Rectal smooth muscle tissue (tissue), 1 donor: ENCODE measurements around the gene ITGBL1.

ENCODE experiments used
- H3K27ac ChIP-seq: one replicate; pipeline ENCODE4 v1.7.0; 2013; ENCODE audit warnings: low read depth, low read length, inconsistent platforms
- H3K27me3 ChIP-seq: one replicate; pipeline ENCODE4 v1.7.0; 2013; ENCODE audit warnings: low read length; ENCODE audit not compliant: control insufficient read depth, insufficient read depth
- H3K36me3 ChIP-seq: one replicate; pipeline ENCODE4 v1.7.0; 2013; ENCODE audit warnings: low read length; ENCODE audit not compliant: control insufficient read depth, insufficient read depth
- H3K4me1 ChIP-seq: one replicate; pipeline ENCODE4 v1.7.0; 2013; ENCODE audit warnings: low read length; ENCODE audit not compliant: control insufficient read depth, insufficient read depth
- H3K4me3 ChIP-seq: one replicate; pipeline ENCODE4 v1.7.0; 2013; ENCODE audit warnings: low read length
- H3K9ac ChIP-seq: one replicate; pipeline ENCODE4 v1.7.0; 2013; ENCODE audit warnings: low read length

The ITGBL1 gene, protein sequence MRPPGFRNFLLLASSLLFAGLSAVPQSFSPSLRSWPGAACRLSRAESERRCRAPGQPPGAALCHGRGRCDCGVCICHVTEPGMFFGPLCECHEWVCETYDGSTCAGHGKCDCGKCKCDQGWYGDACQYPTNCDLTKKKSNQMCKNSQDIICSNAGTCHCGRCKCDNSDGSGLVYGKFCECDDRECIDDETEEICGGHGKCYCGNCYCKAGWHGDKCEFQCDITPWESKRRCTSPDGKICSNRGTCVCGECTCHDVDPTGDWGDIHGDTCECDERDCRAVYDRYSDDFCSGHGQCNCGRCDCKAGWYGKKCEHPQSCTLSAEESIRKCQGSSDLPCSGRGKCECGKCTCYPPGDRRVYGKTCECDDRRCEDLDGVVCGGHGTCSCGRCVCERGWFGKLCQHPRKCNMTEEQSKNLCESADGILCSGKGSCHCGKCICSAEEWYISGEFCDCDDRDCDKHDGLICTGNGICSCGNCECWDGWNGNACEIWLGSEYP

DNA sequence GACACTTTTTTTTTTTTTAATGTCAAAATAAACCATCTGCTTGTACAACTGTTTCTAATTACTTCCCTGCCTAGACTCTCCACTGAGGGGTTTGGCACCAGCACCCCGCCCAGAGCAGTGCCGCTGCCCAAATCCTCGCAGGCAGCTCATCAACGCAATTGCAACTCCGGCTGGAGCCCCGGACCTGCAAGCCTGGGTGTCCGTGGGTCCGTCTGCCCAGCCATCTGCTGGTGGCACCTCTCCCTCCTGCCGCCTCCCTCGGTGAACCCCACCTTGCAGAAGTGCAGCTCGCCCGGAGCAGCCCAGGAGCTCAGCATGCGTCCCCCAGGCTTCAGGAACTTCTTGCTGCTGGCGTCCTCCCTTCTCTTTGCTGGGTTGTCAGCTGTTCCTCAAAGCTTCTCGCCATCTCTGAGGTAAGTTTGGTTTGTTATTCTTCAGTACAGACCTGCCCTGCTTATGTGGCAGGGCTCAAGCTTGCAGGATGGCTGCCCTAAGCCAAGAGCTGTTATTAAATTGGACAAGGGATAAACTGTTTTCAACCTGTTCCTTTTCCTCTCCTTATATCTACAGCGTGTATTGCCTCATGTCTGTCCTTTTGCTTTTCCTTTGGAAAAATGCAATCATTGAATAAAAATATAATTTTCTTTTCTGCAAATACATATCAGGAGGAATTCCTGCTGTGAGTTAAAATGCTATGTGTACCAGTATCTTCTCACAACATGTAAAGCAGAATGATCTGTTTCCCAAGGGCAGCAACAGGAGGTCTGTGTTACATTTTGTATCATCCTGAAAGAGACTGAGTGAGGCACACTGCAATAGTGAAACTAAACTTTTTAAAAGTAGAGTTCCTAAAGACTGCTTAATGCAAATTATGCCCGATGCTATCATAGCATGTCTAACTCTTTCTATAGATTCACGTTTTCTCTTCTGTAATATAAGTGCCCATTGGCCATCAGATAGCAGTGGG is at the start of gene ITGBL1:
TSS of gene ITGBL1 (plus strand) at position 157 of the 967 bp plus-strand sequence. CDS start at position 316, 159 bp downstream.
- Histone ChIP-seq H3K4me3 (peak within 1 kb of the TSS; percentile 40), H3K36me3 (no peaks in the 10 kb centered on the region), H3K4me1 (no peaks in the 10 kb centered on the region), H3K27me3 (no peaks in the 10 kb centered on the region), H3K27ac (no peak within 1 kb of the TSS), H3K9ac (no peak within 1 kb of the TSS)

- no peak overlapping the region for H3K4me3 ChIP-seq
- H3K36me3 ChIP-seq: no peaks in the 10 kb centered on the region
- no peaks in the 10 kb centered on the region for H3K27me3 ChIP-seq
- H3K27ac ChIP-seq: no peak overlapping the region
- H3K4me1 ChIP-seq: no peaks in the 10 kb centered on the region
- no peak overlapping the region for H3K9ac ChIP-seq
Measured at GRCh38 chr13:101406791-101407190, 45.7 kb upstream of the ITGBL1 start.

DNA sequence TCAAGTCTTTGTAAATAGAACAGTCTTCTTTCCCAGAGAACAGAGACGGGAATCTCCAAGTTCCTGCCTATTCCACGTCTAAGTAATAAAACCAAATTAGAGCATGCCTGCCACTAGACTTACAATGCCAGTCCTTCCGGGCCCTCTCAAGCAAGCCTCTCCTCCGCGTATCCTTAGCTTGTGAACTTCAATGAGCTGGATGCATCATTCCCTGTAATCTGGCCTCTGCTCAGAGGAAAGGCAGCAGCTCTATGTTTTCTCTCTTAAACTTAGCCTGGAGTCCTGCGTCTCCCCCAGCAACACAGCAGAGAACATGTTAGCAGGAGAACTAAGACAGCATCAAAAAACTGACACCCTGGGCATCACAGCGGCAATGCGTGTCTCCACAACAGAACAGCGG is 44.3 kb upstream of the ITGBL1 start:
- H3K27me3 ChIP-seq: no peaks in the 10 kb centered on the region
- no peak overlapping the region for H3K27ac ChIP-seq
- H3K36me3 ChIP-seq: no peaks in the 10 kb centered on the region
- H3K4me1 ChIP-seq: no peaks in the 10 kb centered on the region
- H3K9ac ChIP-seq: no peak overlapping the region
- no peak overlapping the region for H3K4me3 ChIP-seq

- no peaks in the 10 kb centered on the region for H3K36me3 ChIP-seq
- no peak overlapping the region for H3K27ac ChIP-seq
- H3K4me1 ChIP-seq: no peaks in the 10 kb centered on the region
- no peaks in the 10 kb centered on the region for H3K27me3 ChIP-seq
- H3K4me3 ChIP-seq: no peak overlapping the region
- no peak overlapping the region for H3K9ac ChIP-seq
Measured at GRCh38 chr13:101408992-101409656, 43.4 kb upstream of the ITGBL1 start.

DNA sequence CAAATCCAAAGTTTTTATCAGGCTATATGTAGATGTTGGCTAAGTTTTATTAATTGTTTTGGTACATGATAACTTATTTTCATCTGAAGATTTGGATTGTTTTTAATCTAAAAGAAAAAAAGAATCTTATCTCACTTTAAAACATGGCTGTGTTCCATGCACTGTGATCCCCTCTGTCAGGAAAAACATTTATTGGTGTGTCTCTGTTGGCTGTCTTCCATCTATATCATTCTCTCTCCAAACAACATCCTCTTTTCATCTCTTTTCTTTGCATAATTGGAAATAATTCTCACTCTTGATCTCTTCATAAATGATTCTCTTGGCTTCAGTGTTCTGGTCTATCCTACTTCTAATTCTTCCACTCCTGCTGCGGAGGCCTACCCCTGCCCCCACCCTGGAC is 40.4 kb upstream of the ITGBL1 start:
- H3K9ac ChIP-seq: no peak overlapping the region
- no peaks in the 10 kb centered on the region for H3K4me1 ChIP-seq
- no peak overlapping the region for H3K4me3 ChIP-seq
- no peak overlapping the region for H3K27ac ChIP-seq
- H3K27me3 ChIP-seq: peaks cover 2% of the 10 kb centered on the region
- H3K36me3 ChIP-seq: no peaks in the 10 kb centered on the region

- Histone ChIP-seq H3K27me3 (peaks cover 3% of the 10 kb centered on the region), H3K36me3 (no peaks in the 10 kb centered on the region), H3K9ac (no peak overlapping the region), H3K27ac (no peak overlapping the region), H3K4me3 (no peak overlapping the region), H3K4me1 (no peaks in the 10 kb centered on the region)
Measured at GRCh38 chr13:101415358-101416174, 36.9 kb upstream of the ITGBL1 start.

DNA sequence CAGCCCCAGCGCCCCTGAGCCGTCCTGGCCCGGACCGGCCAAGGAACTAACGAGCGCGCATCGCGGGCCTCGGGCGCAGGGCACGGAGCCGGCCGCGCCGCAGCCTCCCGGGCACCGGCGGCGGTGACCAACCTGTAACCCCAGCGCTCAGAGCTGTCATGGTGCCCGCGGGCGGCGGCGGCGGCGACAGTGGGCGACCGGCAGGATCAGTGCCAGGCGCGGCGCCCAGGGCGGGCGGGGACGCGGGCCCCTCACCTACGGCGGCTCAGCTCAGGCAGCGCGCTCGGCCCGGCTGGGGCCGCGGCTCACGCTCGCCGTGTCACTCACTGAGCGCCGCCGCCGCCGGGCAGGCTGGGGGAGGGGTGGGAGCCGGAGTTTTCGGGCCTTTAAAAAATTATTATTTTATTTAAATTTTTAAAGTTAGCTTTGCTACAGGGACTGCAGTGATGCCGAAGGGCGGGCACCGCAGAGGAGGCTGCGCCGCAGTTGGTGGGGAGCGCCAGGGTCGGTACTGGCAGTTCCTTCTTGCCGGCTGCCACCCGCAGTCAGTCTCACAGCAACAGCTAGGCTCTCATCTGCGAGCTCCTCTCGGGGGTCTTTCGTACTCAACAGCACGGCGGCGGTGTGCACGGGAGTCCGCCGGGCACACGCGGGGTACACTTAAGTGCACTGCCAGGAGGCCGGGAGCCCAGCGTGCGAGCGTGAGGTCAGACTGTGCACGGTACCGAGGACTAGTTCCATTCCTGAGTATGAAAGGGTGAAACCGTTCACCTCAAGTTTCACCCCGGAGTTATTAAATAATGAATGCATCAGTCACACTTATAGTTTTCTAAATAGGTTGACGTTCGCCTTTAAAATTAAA is 36.1 kb upstream of the ITGBL1 start, which contains the start of gene NALCN:
TSS of gene NALCN (minus strand) at position 328 of the 862 bp plus-strand sequence. CDS start 17,382 bp downstream, outside the sequence.
- no peaks in the 10 kb centered on the region for H3K36me3 ChIP-seq
- peaks cover 3% of the 10 kb centered on the region for H3K27me3 ChIP-seq
- H3K27ac ChIP-seq: no peak within 1 kb of the TSS
- peak within 1 kb of the TSS; percentile 41 for H3K4me3 ChIP-seq
- no peaks in the 10 kb centered on the region for H3K4me1 ChIP-seq
- no peak within 1 kb of the TSS for H3K9ac ChIP-seq

DNA sequence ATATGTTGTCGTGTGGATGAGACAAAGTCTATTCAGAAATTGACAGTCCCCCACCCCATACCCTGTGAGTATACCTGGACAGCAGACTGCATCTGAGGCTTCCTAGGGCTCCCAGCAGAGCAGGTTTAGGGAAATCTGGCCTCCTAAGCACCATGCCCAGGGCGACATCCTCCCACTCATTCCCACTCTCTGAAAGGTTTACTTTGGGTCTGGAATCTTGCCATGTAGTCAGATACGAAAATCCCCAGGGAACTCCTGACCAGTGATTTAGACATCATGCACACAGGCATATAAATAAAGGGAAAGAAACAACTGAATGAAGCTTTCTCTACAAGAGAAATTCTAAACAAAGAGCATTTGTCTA is 35.5 kb upstream of the ITGBL1 start:
- Histone ChIP-seq H3K36me3 (no peaks in the 10 kb centered on the region), H3K9ac (no peak overlapping the region), H3K27ac (no peak overlapping the region), H3K27me3 (peaks cover 3% of the 10 kb centered on the region), H3K4me1 (no peaks in the 10 kb centered on the region), H3K4me3 (no peak overlapping the region)

DNA sequence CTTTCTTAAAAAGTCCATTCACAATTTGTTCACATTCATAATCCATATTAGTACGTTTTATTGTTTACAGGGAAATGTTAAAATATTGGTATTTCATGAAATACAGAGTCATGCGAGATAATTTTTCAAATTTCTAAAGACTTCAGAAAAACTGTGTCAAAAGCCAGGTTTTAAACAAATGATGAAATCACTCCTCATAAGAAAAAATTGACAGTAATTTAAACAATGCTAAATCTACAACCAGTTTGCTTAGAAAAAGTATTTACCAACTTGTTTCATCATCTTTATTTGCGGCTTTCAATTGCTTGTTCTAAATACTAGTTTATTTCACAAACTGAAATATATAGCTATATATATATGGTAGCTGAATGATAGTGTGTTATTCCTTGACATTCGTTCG is 35.0 kb upstream of the ITGBL1 start:
- Histone ChIP-seq H3K27me3 (peaks cover 3% of the 10 kb centered on the region), H3K27ac (no peak overlapping the region), H3K4me3 (no peak overlapping the region), H3K4me1 (no peaks in the 10 kb centered on the region), H3K9ac (no peak overlapping the region), H3K36me3 (no peaks in the 10 kb centered on the region)

DNA sequence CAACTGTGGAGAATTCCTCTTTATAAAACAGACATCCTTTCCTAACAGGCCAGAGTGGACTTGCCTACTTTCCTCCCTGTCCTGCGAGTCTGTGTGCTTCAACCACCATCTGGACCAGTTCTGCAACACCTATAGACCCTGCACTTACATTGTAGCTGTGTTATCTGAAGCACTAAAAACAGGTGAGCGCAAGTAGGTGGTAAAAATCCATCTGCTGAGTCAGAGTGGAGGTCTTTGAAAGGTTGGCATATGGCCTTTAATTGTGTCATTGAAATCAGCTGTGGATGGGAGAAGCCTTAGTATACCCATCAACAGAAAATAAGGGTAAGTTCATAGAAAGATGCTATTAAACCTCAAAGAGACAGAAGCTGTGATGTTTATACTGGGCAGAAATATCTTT is 28.6 kb upstream of the ITGBL1 start:
- Histone ChIP-seq H3K4me3 (no peak overlapping the region), H3K27ac (no peak overlapping the region), H3K4me1 (no peaks in the 10 kb centered on the region), H3K27me3 (no peaks in the 10 kb centered on the region), H3K9ac (no peak overlapping the region), H3K36me3 (no peaks in the 10 kb centered on the region)
